ENCODE measurements around the gene KYAT1.
"Not testable (repeated sequence)": the region's sequence is repeated elsewhere in the genome, so short reads cannot be mapped to it uniquely, and the experiment has no call there.

The KYAT1 gene

GRCh38 chr9:128882677-128883603 lies 1.2 kb upstream of the KYAT1 start:
- no peak for DNase-seq

GRCh38 chr9:128877852-128878251 lies 3.9 kb downstream of the KYAT1 start:
- DNase-seq = no peak

GRCh38 chr9:128870941-128871265 lies 10.8 kb downstream of the KYAT1 start:
- DNase-seq = not testable (repeated sequence)

- no peak for DNase-seq
These were observed 11.4 kb downstream of the KYAT1 start for GRCh38 chr9:128870128-128870940.

GRCh38 chr9:128863647-128864046 lies 18.1 kb downstream of the KYAT1 start:
- no peak for DNase-seq

- DNase-seq = no peak
These were observed 19.3 kb downstream of the KYAT1 start for GRCh38 chr9:128862401-128862851.

GRCh38 chr9:128861501-128861900 lies 20.2 kb downstream of the KYAT1 start:
- no peak for DNase-seq

- DNase-seq = no peak
These were observed 20.8 kb downstream of the KYAT1 start for GRCh38 chr9:128860937-128861336.

GRCh38 chr9:128858476-128858875 lies 23.3 kb downstream of the KYAT1 start:
- DNase-seq = not testable (repeated sequence)

- not testable (repeated sequence) for DNase-seq
These were observed 27.3 kb downstream of the KYAT1 start for GRCh38 chr9:128854454-128854853.

GRCh38 chr9:128852646-128853045 lies 29.1 kb downstream of the KYAT1 start:
- not testable (repeated sequence) for DNase-seq

GRCh38 chr9:128851779-128852600 lies 29.8 kb downstream of the KYAT1 start:
- DNase-seq = peak; percentile 2

GRCh38 chr9:128851024-128851423 lies 30.7 kb downstream of the KYAT1 start:
- not testable (repeated sequence) for DNase-seq

GRCh38 chr9:128847803-128848202 lies 33.9 kb downstream of the KYAT1 start:
- DNase-seq = no peak

GRCh38 chr9:128846680-128847030 lies 35.1 kb downstream of the KYAT1 start:
- no peak for DNase-seq

- DNase-seq = peak; percentile 34
These were observed 36.4 kb downstream of the KYAT1 start for GRCh38 chr9:128845186-128845931.

GRCh38 chr9:128843171-128843570 lies 38.6 kb downstream of the KYAT1 start:
- not testable (repeated sequence) for DNase-seq

- no peak for DNase-seq
These were observed 39.9 kb downstream of the KYAT1 start for GRCh38 chr9:128841694-128842492.

- no peak for DNase-seq
These were observed 41.2 kb downstream of the KYAT1 start for GRCh38 chr9:128840524-128840923.

GRCh38 chr9:128838338-128838737 lies 43.4 kb downstream of the KYAT1 start:
- no peak for DNase-seq

- no peak for DNase-seq
These were observed 45.1 kb downstream of the KYAT1 start for GRCh38 chr9:128836509-128837145.

Measured in NCI-H1694 treated with DMSO at 0.1 percent for 48 hours (cell line).